Astrocyte (in vitro differentiated cells and primary cell): Measurements from ENCODE around the gene KCTD10. TPM values are rescaled to one million over a fixed set of nuclear protein-coding genes. Genes with fewer than 3 reads are reported as not detected.

Source experiments
- DNase-seq: peaks from one replicate; pipeline ENCODE4 v3.0.0-alpha.2; 2010; ENCODE audit warnings: low read depth
- FAIRE-seq: peaks from 2 replicates; lab custom pipeline; 2011; peaks lifted over from hg19 to GRCh38; lab: Jason Lieb, UNC
- H2AFZ ChIP-seq: 2 replicates; pipeline ENCODE4 v1.6.0; 2012; ENCODE audit warnings: low read depth, low read length, inconsistent platforms
- H3K27ac ChIP-seq: 2 replicates; pipeline ENCODE4 v1.5.1; 2011; ENCODE audit warnings: low read depth, low read length, inconsistent platforms
- H3K27me3 ChIP-seq: 2 replicates; pipeline ENCODE4 v1.6.0; 2011; ENCODE audit warnings: low read length, inconsistent platforms; ENCODE audit not compliant: insufficient read depth
- H3K36me3 ChIP-seq: 2 replicates; pipeline ENCODE4 v1.5.1; 2011; ENCODE audit warnings: low read length, inconsistent platforms; ENCODE audit not compliant: insufficient read depth
- H3K4me1 ChIP-seq: 2 replicates; pipeline ENCODE4 v1.5.1; 2011; ENCODE audit warnings: low read length, inconsistent platforms; ENCODE audit not compliant: insufficient read depth
- H3K4me2 ChIP-seq: 2 replicates; pipeline ENCODE4 v1.6.0; 2012; ENCODE audit warnings: low read length, inconsistent platforms
- H3K4me3 ChIP-seq: 2 replicates; pipeline ENCODE4 v1.5.1; 2011; ENCODE audit warnings: low read depth, mild to moderate bottlenecking, low read length, inconsistent platforms; ENCODE audit not compliant: insufficient read depth
- H3K79me2 ChIP-seq: 2 replicates; pipeline ENCODE4 v1.6.0; 2012; ENCODE audit warnings: mild to moderate bottlenecking, low read length, inconsistent platforms; ENCODE audit not compliant: insufficient read depth
- H3K9ac ChIP-seq: 2 replicates; pipeline ENCODE4 v1.6.0; 2012; ENCODE audit warnings: mild to moderate bottlenecking, low read length, inconsistent platforms
- H3K9me3 ChIP-seq: 2 replicates; pipeline ENCODE4 v1.5.1; 2012; ENCODE audit warnings: low read depth, mild to moderate bottlenecking, low read length, inconsistent platforms; ENCODE audit not compliant: insufficient read depth
- H4K20me1 ChIP-seq: 2 replicates; pipeline ENCODE4 v1.6.0; 2012; ENCODE audit warnings: low read length, inconsistent platforms; ENCODE audit not compliant: insufficient read depth
- H3K27ac Mint-ChIP-seq: one replicate; pipeline ENCODE4 v1.8.0; 2021; ENCODE audit warnings: mild to moderate bottlenecking, mixed read lengths; ENCODE audit not compliant: unreplicated experiment
- H3K27me3 Mint-ChIP-seq: one replicate; pipeline ENCODE4 v1.8.0; 2021; ENCODE audit warnings: low read depth, mixed read lengths; ENCODE audit not compliant: unreplicated experiment
- H3K36me3 Mint-ChIP-seq: one replicate; pipeline ENCODE4 v1.8.0; 2021; ENCODE audit warnings: low read depth, mixed read lengths; ENCODE audit not compliant: unreplicated experiment
- H3K4me1 Mint-ChIP-seq: one replicate; pipeline ENCODE4 v1.8.0; 2021; ENCODE audit warnings: low read depth, mixed read lengths; ENCODE audit not compliant: unreplicated experiment
- H3K4me3 Mint-ChIP-seq: one replicate; pipeline ENCODE4 v1.8.0; 2021; ENCODE audit warnings: mild to moderate bottlenecking, moderate library complexity, mixed read lengths; ENCODE audit not compliant: unreplicated experiment
- H3K9me3 Mint-ChIP-seq: one replicate; pipeline ENCODE4 v1.8.0; 2021; ENCODE audit warnings: mild to moderate bottlenecking, mixed read lengths; ENCODE audit not compliant: unreplicated experiment
- EZH2 ChIP-seq: IDR thresholded peaks from 2 replicates; pipeline ENCODE4 v1.6.1; 2012; ENCODE audit warnings: mild to moderate bottlenecking, low read length, inconsistent platforms; ENCODE audit not compliant: insufficient read depth
- total RNA-seq: library from RNA; stranded (reverse); gene quantifications from 2 replicates; pipeline ENCODE4 v1.2.1, GENCODE V29; 2021
- TF ChIP-seq, protein P1 (sequence below): IDR thresholded peaks from 2 replicates; pipeline ENCODE4 v1.5.1; 2011; ENCODE audit warnings: low read depth, mild to moderate bottlenecking, inconsistent platforms, low read length, moderate library complexity; ENCODE audit not compliant: insufficient read depth

The KCTD10 gene
- total RNA-seq, 1 donor from 2014 or later, result 118 TPM

DNA sequence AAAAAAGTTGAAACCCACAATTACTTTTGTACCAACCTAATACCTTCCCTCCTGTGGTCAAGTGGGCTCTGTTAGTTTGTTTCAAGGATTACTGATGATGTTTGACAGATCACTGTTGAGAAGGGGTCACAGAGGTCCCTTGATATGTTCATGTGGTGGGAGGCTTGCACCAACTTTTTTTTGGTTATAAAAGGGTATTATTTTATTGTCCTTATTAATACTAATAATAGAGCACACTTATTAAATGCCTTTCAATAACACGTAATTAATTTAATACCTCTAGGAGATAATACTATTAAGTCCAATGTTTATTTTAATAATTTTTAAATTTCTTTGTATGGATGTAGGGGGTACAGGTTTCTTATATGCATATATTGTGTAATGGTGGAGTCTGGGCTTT, 4.8 kb upstream of the KCTD10 start:
- DNase-seq, result no peak
- TF ChIP-seq EZH2, result no peak
- TF ChIP-seq, protein P1, sequence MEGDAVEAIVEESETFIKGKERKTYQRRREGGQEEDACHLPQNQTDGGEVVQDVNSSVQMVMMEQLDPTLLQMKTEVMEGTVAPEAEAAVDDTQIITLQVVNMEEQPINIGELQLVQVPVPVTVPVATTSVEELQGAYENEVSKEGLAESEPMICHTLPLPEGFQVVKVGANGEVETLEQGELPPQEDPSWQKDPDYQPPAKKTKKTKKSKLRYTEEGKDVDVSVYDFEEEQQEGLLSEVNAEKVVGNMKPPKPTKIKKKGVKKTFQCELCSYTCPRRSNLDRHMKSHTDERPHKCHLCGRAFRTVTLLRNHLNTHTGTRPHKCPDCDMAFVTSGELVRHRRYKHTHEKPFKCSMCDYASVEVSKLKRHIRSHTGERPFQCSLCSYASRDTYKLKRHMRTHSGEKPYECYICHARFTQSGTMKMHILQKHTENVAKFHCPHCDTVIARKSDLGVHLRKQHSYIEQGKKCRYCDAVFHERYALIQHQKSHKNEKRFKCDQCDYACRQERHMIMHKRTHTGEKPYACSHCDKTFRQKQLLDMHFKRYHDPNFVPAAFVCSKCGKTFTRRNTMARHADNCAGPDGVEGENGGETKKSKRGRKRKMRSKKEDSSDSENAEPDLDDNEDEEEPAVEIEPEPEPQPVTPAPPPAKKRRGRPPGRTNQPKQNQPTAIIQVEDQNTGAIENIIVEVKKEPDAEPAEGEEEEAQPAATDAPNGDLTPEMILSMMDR, result no peak
- Histone ChIP-seq H4K20me1 (no peaks in the 10 kb centered on the region), H3K4me1 (peaks cover 7% of the 10 kb centered on the region), H3K9me3 (no peaks in the 10 kb centered on the region), H2AFZ (no peak overlapping the region), H3K79me2 (peaks cover 37% of the 10 kb centered on the region), H3K27ac (no peak overlapping the region), H3K4me3 (no peak overlapping the region), H3K9ac (no peak overlapping the region), H3K27me3 (no peaks in the 10 kb centered on the region), H3K36me3 (peaks cover 13% of the 10 kb centered on the region), H3K4me2 (no peak overlapping the region)
- Mint-ChIP-seq H3K27ac (no peak overlapping the region), H3K4me3 (no peak overlapping the region), H3K27me3 (no peaks in the 10 kb centered on the region), H3K9me3 (no peaks in the 10 kb centered on the region), H3K4me1 (peaks cover 11% of the 10 kb centered on the region), H3K36me3 (peaks cover under 1% of the 10 kb centered on the region)
- FAIRE-seq, result no peak

DNA sequence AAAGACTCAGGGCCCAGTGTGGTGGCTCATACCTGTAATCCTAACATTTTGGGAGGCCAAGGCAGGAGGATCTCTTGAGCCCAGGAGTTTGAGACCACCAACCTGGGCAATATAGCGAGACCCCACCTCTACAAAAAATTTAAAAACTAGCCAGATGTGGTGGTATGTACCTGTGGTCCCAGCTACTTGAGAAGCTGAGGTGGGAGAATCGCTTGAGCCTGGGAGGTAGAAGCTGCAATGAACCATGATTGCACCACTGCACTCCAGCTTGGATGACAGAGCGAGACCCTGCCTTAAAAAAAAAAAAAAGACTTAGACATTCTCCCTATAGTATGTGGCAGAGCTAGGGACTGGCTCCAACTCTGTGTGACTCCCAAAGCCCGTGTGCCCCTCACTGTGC, 3.3 kb upstream of the KCTD10 start:
- Histone ChIP-seq H3K9ac (no peak overlapping the region), H3K4me1 (peaks cover 19% of the 10 kb centered on the region), H3K4me3 (no peak overlapping the region), H3K79me2 (peaks cover 52% of the 10 kb centered on the region), H2AFZ (no peak overlapping the region), H3K27ac (no peak overlapping the region), H3K27me3 (no peaks in the 10 kb centered on the region), H3K36me3 (peaks cover 4% of the 10 kb centered on the region), H3K9me3 (no peaks in the 10 kb centered on the region), H4K20me1 (peaks cover 14% of the 10 kb centered on the region), H3K4me2 (no peak overlapping the region)
- no peaks in the 10 kb centered on the region for H3K9me3 Mint-ChIP-seq
- TF ChIP-seq, protein P1, result no peak
- TF ChIP-seq EZH2, result no peak
- FAIRE-seq, result no peak
- no peaks in the 10 kb centered on the region for H3K27me3 Mint-ChIP-seq
- H3K4me3 Mint-ChIP-seq, result no peak overlapping the region
- no peak for DNase-seq
- H3K36me3 Mint-ChIP-seq, result peaks cover 2% of the 10 kb centered on the region
- H3K27ac Mint-ChIP-seq, result peak overlapping the region; percentile 9
- H3K4me1 Mint-ChIP-seq, result peaks cover 14% of the 10 kb centered on the region

DNA sequence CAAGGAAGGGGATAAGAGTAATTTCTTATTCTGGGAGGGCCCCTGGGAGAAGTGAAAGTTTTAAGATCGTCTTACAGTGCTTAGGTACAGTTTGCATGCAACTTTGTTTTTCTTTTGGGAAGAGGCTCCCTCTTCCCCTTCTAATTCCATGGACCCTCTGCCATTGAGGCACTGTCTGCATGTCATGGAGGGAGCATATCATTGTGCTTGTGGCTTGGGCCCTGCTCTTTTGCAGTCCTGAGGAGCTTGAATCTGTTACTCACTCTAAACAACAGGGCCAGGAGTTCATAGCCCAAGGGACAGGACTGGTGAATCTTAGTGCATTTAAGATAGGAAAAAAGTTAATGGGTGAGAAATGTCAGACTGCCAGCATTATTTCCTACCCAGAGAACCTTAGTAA, 2.7 kb upstream of the KCTD10 start:
- FAIRE-seq (no peak), DNase-seq (no peak)
- Histone ChIP-seq H3K27ac (no peak overlapping the region), H3K27me3 (no peaks in the 10 kb centered on the region), H4K20me1 (peaks cover 20% of the 10 kb centered on the region), H3K4me2 (no peak overlapping the region), H2AFZ (no peak overlapping the region), H3K9ac (no peak overlapping the region), H3K4me1 (peaks cover 24% of the 10 kb centered on the region), H3K79me2 (peaks cover 58% of the 10 kb centered on the region), H3K36me3 (peaks cover 4% of the 10 kb centered on the region), H3K9me3 (no peaks in the 10 kb centered on the region), H3K4me3 (no peak overlapping the region)
- H3K27ac Mint-ChIP-seq, result peak overlapping the region; percentile 77
- TF ChIP-seq, protein P1, result no peak
- no peak for TF ChIP-seq EZH2
- peaks cover 17% of the 10 kb centered on the region for H3K4me1 Mint-ChIP-seq
- H3K9me3 Mint-ChIP-seq, result no peaks in the 10 kb centered on the region
- no peaks in the 10 kb centered on the region for H3K27me3 Mint-ChIP-seq
- peaks cover 2% of the 10 kb centered on the region for H3K36me3 Mint-ChIP-seq
- peak overlapping the region; percentile 99 for H3K4me3 Mint-ChIP-seq
